ENCODE data around the gene PPARA. TPM values are rescaled to one million over a fixed set of nuclear protein-coding genes. Genes with fewer than 3 reads are reported as not detected.

PPARA gene
- total RNA-seq, 1 donor = 22.1 TPM

- peaks cover 31% of the 10 kb centered on the region for H3K36me3 ChIP-seq (ENCODE audit: insufficient read depth, low read length)
- no peak for TF ChIP-seq CTCF (IDR thresholded peaks at IDR 0.05; ENCODE audit: extremely low read depth, low read depth, low read length)
- DNase-seq (ENCODE audit: insufficient read length, low spot score, missing footprints) = no peak
Observed at GRCh38 chr22:46178755-46179505, 28.6 kb downstream of the PPARA start.

GRCh38 chr22:46179748-46180147, 29.4 kb downstream of the PPARA start:
- no peak overlapping the region for H2AFZ ChIP-seq (ENCODE audit: low read length)
- no peak overlapping the region for H3K27ac ChIP-seq (ENCODE audit: low read depth, low read length)
- H3K79me2 ChIP-seq (ENCODE audit: insufficient read depth, low read length) = no peaks in the 10 kb centered on the region
- H4K20me1 ChIP-seq (ENCODE audit: insufficient read depth, low read length) = no peaks in the 10 kb centered on the region
- no peak overlapping the region for H3K4me3 ChIP-seq (ENCODE audit: insufficient read depth, low read length)
- H3K4me1 ChIP-seq (ENCODE audit: insufficient read depth, low read length) = peaks cover 6% of the 10 kb centered on the region
- no peak overlapping the region for H3K4me2 ChIP-seq (ENCODE audit: insufficient read depth, low read length)
- H3K27me3 ChIP-seq (ENCODE audit: insufficient read depth, low read length) = no peaks in the 10 kb centered on the region
- DNase-seq (ENCODE audit: insufficient read length, low spot score, missing footprints) = no peak
- peaks cover 31% of the 10 kb centered on the region for H3K36me3 ChIP-seq (ENCODE audit: insufficient read depth, low read length)
- no peak for TF ChIP-seq CTCF (IDR thresholded peaks at IDR 0.05; ENCODE audit: extremely low read depth, low read depth, low read length)
- peaks cover 10% of the 10 kb centered on the region for H3K9me3 ChIP-seq (ENCODE audit: low read depth, low read length)

More at GRCh38 chr22:46178755-46179505, 28.6 kb downstream of the PPARA start:
- H2AFZ ChIP-seq (ENCODE audit: low read length) = no peak overlapping the region
- no peaks in the 10 kb centered on the region for H3K27me3 ChIP-seq (ENCODE audit: insufficient read depth, low read length)
- H3K79me2 ChIP-seq (ENCODE audit: insufficient read depth, low read length) = no peaks in the 10 kb centered on the region
- H3K9me3 ChIP-seq (ENCODE audit: low read depth, low read length) = peaks cover 10% of the 10 kb centered on the region
- no peaks in the 10 kb centered on the region for H4K20me1 ChIP-seq (ENCODE audit: insufficient read depth, low read length)
- H3K4me1 ChIP-seq (ENCODE audit: insufficient read depth, low read length) = peaks cover 6% of the 10 kb centered on the region
- H3K4me2 ChIP-seq (ENCODE audit: insufficient read depth, low read length) = no peak overlapping the region
- no peak overlapping the region for H3K27ac ChIP-seq (ENCODE audit: low read depth, low read length)
- no peak overlapping the region for H3K4me3 ChIP-seq (ENCODE audit: insufficient read depth, low read length)

GRCh38 chr22:46180370-46181137, 30.2 kb downstream of the PPARA start:
- Histone ChIP-seq H3K4me3 (ENCODE audit: insufficient read depth, low read length) (no peak overlapping the region), H3K4me2 (ENCODE audit: insufficient read depth, low read length) (no peak overlapping the region), H3K79me2 (ENCODE audit: insufficient read depth, low read length) (no peaks in the 10 kb centered on the region), H3K27ac (ENCODE audit: low read depth, low read length) (no peak overlapping the region), H3K27me3 (ENCODE audit: insufficient read depth, low read length) (no peaks in the 10 kb centered on the region), H3K36me3 (ENCODE audit: insufficient read depth, low read length) (peaks cover 31% of the 10 kb centered on the region), H2AFZ (ENCODE audit: low read length) (no peak overlapping the region), H3K9me3 (ENCODE audit: low read depth, low read length) (peaks cover 10% of the 10 kb centered on the region), H4K20me1 (ENCODE audit: insufficient read depth, low read length) (no peaks in the 10 kb centered on the region), H3K4me1 (ENCODE audit: insufficient read depth, low read length) (peaks cover 5% of the 10 kb centered on the region)
- no peak for DNase-seq (ENCODE audit: insufficient read length, low spot score, missing footprints)
- TF ChIP-seq CTCF (IDR thresholded peaks at IDR 0.05; ENCODE audit: extremely low read depth, low read depth, low read length) = no peak

- H3K27ac ChIP-seq (ENCODE audit: low read depth, low read length) = no peak overlapping the region
- H3K9me3 ChIP-seq (ENCODE audit: low read depth, low read length) = peaks cover 10% of the 10 kb centered on the region
- no peaks in the 10 kb centered on the region for H3K4me1 ChIP-seq (ENCODE audit: insufficient read depth, low read length)
- no peak overlapping the region for H3K4me2 ChIP-seq (ENCODE audit: insufficient read depth, low read length)
- H4K20me1 ChIP-seq (ENCODE audit: insufficient read depth, low read length) = no peaks in the 10 kb centered on the region
- H2AFZ ChIP-seq (ENCODE audit: low read length) = no peak overlapping the region
- no peak overlapping the region for H3K4me3 ChIP-seq (ENCODE audit: insufficient read depth, low read length)
- H3K36me3 ChIP-seq (ENCODE audit: insufficient read depth, low read length) = peaks cover 29% of the 10 kb centered on the region
- DNase-seq (ENCODE audit: insufficient read length, low spot score, missing footprints) = no peak
- H3K79me2 ChIP-seq (ENCODE audit: insufficient read depth, low read length) = no peaks in the 10 kb centered on the region
- TF ChIP-seq CTCF (IDR thresholded peaks at IDR 0.05; ENCODE audit: extremely low read depth, low read depth, low read length) = no peak
- H3K27me3 ChIP-seq (ENCODE audit: insufficient read depth, low read length) = no peaks in the 10 kb centered on the region
Observed at GRCh38 chr22:46183733-46184132, 33.4 kb downstream of the PPARA start.

Measured in osteoblast (primary cell).